ENCODE measurements around the gene IL4R. TPM values are rescaled to one million over a fixed set of nuclear protein-coding genes. Genes with fewer than 3 reads are reported as not detected.
"Not testable (repeated sequence)": the region's sequence is repeated elsewhere in the genome, so short reads cannot be mapped to it uniquely, and the experiment has no call there.

Gene IL4R
- total RNA-seq, 2 experiments from 2014 or later, result 155 to 190 TPM

DNA sequence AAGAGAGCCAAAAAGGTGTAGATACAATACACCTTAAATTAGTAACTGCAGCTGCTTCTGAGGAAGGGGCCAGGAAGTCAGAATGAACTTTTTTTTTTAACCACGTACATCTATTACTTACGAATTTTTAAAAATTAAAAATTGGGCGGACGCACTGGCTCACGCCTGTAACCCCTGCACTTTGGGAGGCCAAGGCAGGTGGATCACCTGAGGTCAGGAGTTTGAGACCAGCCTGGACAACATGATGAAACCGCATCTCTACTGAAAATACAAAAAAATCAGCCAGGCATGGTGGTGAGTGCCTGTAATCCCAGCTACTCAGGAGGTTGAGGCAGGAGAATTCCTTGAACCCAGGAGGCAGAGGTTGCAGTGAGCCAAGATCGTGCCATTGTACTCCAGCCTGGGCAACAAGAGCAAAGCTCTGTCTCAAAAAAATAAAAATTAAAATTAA, 39.3 kb upstream of the IL4R start:
- H3K36me3 Mint-ChIP-seq; H3K9me3 Mint-ChIP-seq (ENCODE audit: low read depth); H3K27me3 Mint-ChIP-seq; ATAC-seq: not testable (repeated sequence)
- peak overlapping the region; percentile 32 for H3K4me3 Mint-ChIP-seq
- DNase-seq, result peak; percentile 34
- H3K27ac Mint-ChIP-seq, result peak overlapping the region; percentile 90
- peaks cover 55% of the 10 kb centered on the region for H3K4me1 Mint-ChIP-seq
- CTCF ChIA-PET, result interaction anchor here (0.7 to 5.3 kb wide), 13 partner anchors 8 to 105 kb away, joined by 3 to 33 read pairs (median 4); no protein-coding TSS in a partner anchor

DNA sequence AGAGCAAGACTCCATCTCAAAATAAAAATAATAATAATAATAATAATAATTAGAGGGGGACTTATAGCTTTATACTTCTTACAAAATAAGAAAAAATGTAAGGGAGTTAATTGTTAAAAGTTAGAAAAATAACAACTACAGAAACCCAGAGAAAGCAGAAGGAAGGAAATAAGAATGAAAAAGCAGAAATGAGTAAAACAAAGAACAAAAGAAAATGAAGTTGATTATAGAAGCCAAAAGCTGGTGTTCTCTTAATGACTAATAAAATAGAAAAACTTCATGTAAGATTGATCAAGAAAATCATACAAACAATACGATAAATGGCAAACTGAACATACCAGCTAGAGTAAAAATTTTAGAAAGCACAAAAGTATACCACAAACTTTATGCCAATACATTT, 38.4 kb upstream of the IL4R start:
- H3K4me3 Mint-ChIP-seq, result no peak overlapping the region
- no peaks in the 10 kb centered on the region for H3K9me3 Mint-ChIP-seq (ENCODE audit: low read depth)
- peaks cover 46% of the 10 kb centered on the region for H3K4me1 Mint-ChIP-seq
- CTCF ChIA-PET, result interaction anchor here (1.7 to 5.3 kb wide), 3 partner anchors 41 to 92 kb away, joined by 8 to 33 read pairs (median 9); no protein-coding TSS in a partner anchor
- no peaks in the 10 kb centered on the region for H3K27me3 Mint-ChIP-seq
- H3K27ac Mint-ChIP-seq, result no peak overlapping the region
- DNase-seq, result no peak
- H3K36me3 Mint-ChIP-seq, result peaks cover 7% of the 10 kb centered on the region
- ATAC-seq, result no peak

DNA sequence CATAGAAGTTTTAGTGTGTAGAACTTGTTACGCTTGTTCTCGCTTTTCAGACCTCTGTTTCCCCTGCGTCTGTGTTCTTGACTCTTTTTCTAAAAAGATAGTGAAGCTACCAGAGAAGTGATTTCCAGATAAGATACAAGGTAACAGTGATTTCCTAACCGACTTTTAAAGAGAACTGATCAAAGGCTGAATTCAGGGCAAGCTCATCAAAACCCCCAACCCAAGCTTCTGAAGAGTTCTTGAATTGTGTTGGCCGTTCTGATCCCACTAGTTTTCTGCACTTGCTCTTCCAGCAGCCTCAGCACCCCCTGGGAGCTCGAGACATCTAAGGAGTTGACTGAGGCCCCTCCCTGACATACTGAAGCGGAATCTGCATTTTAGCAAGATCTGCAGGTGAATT, 32.5 kb upstream of the IL4R start:
- DNase-seq, result peak; percentile 21
- Mint-ChIP-seq H3K9me3 (ENCODE audit: low read depth) (no peaks in the 10 kb centered on the region), H3K4me3 (no peak overlapping the region), H3K36me3 (peaks cover 10% of the 10 kb centered on the region), H3K27me3 (no peaks in the 10 kb centered on the region), H3K4me1 (peaks cover 42% of the 10 kb centered on the region), H3K27ac (peak overlapping the region; percentile 45)
- no peak for ATAC-seq
- CTCF ChIA-PET, result interaction anchor here (1.0 to 1.5 kb wide), 3 partner anchors 17 to 126 kb away, joined by 3 to 4 read pairs (median 3); no protein-coding TSS in a partner anchor

DNA sequence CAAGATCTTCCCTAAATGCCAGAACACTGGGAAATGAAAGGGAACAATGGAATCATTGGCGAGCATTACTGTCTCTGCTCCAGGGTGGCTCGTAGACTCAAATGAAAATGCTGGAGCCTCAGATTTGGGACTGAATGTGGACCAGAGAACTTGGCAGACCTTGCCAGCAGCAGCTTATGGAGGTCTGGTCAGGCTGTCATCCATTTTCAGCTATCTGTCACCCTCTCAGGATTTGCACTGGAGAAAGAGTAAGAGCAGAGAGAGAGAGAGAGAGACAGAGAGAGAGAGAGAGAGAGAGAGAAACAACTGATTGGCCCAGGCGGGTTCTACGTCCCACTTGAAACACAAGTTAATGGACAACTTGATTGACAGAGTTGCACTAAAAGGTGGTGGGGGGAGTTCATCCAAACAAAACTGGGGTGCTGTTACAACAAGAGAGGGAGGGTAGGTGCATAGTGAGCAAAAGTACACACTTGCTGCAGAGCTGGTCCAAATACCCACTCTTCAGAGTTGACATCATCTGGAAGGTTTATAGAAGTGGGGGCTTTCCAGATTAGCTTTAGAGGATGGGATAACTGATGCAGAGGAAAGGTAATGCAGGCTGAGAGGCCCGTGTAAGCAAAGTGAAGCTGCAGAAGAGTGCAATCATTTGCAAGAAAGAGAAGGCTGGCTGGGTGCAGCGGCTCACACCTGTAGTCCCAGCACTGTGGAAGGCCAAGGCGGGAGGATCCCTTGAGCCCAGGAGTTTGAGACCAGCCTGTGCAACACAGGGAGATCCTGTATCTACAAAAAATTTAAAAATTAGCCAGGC, 28.7 kb upstream of the IL4R start:
- Mint-ChIP-seq H3K4me3 (no peak overlapping the region), H3K9me3 (ENCODE audit: low read depth) (no peaks in the 10 kb centered on the region), H3K27me3 (no peaks in the 10 kb centered on the region), H3K4me1 (peaks cover 55% of the 10 kb centered on the region), H3K27ac (peak overlapping the region; percentile 75), H3K36me3 (peaks cover 14% of the 10 kb centered on the region)
- DNase-seq, result peak; percentile 38
- ATAC-seq, result peak; percentile 50
- CTCF ChIA-PET, result interaction anchor here (1.1 to 1.8 kb wide), 5 partner anchors 9 to 106 kb away, joined by 3 to 4 read pairs (median 4); no protein-coding TSS in a partner anchor

DNA sequence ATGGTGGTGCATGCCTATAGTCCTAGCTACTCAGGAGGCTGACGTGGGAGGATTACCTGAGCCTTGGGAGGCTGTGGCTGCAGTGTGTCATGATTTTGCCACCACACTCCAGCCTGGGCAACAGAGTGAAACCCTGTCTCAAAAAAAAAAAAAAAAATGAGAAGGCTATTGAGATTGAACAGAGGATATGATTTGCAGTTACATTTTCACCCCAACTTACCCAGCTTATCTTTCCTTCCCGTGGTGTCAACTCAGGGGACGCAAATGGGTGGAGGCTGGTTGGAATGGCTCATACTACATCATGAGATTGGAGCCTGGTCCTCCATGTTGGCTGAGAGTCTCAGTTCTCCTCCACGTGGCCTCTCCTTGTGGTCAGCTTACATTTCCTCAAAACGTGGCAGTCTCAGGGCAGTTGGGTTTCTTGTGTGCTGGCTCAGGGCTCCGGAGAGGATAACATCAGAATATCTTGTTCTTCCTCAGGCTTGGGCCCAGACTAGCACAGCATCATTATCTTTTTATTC, 28.0 kb upstream of the IL4R start:
- DNase-seq (peak; percentile 38), ATAC-seq (peak; percentile 29)
- H3K36me3 Mint-ChIP-seq, result peaks cover 14% of the 10 kb centered on the region
- CTCF ChIA-PET, result interaction anchor here (1.1 to 1.7 kb wide), 4 partner anchors 8 to 107 kb away, joined by 3 to 4 read pairs (median 4); no protein-coding TSS in a partner anchor
- H3K4me1 Mint-ChIP-seq, result peaks cover 56% of the 10 kb centered on the region
- H3K9me3 Mint-ChIP-seq (ENCODE audit: low read depth), result no peaks in the 10 kb centered on the region
- H3K27ac Mint-ChIP-seq, result peak overlapping the region; percentile 75
- H3K4me3 Mint-ChIP-seq, result no peak overlapping the region
- no peaks in the 10 kb centered on the region for H3K27me3 Mint-ChIP-seq

DNA sequence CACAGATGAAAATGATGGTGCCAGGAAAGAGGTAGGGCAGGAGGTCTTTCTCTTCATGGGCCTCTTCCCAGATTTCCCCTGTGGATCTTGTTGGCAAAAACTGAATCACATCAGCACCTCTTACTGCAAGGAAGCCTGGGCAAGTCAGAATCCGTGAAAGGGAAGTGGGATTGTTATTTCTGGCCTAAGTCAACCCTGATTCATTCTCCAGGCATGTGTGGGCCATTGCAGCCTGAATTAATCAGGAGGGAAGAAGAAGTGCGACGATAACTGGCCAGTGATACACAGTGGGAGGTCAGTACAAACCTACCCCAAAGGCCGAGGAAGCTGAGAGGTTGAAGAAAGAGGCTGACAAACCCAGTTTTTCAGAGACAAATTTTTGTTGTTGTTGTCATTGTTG, 27.3 kb upstream of the IL4R start:
- Mint-ChIP-seq H3K27ac (no peak overlapping the region), H3K27me3 (no peaks in the 10 kb centered on the region), H3K4me1 (peaks cover 54% of the 10 kb centered on the region), H3K36me3 (peaks cover 14% of the 10 kb centered on the region), H3K9me3 (ENCODE audit: low read depth) (no peaks in the 10 kb centered on the region), H3K4me3 (no peak overlapping the region)
- ATAC-seq (no peak), DNase-seq (no peak)
- CTCF ChIA-PET, result interaction anchor here (1.3 to 1.7 kb wide), 3 partner anchors 17 to 32 kb away, joined by 4 read pairs; no protein-coding TSS in a partner anchor

DNA sequence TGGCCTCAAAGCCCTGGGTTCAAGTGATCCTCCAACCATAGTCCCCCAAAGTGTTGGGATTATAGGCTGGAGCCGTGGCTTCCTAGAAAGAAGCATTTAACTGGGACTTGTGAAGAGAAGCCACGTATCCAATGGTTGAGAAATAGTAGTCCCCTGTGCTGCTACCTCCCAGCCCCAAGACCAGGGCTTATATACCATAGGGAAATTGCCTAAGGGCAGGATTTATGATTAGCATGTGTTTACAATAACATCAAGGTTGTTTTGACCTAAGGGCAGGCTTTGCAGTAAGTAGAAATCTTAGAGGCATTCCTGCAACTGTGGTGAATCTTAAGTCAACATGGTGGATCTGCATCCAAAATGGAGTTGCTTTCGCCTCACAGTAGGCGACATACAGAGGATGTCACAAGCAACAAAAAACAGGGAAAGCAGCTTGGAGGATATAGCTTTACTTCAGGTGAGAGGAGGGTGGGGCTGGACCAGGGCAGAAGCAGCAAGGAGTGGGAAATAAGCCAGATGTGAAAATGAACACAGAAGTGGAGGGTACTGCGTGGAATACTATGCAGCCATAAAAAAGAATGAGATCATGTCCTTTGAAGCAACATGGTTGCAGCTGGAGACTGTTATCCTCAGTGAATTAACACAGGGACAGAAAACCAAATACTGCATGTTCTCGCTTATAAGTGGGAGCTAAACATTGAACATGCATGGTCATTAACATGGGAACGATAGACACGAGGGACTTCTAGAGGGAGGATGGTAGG, 26.5 kb upstream of the IL4R start:
- no peaks in the 10 kb centered on the region for H3K27me3 Mint-ChIP-seq
- peaks cover 52% of the 10 kb centered on the region for H3K4me1 Mint-ChIP-seq
- no peak for ATAC-seq
- no peaks in the 10 kb centered on the region for H3K9me3 Mint-ChIP-seq (ENCODE audit: low read depth)
- no peak overlapping the region for H3K27ac Mint-ChIP-seq
- H3K36me3 Mint-ChIP-seq, result peaks cover 14% of the 10 kb centered on the region
- CTCF ChIA-PET, result interaction anchor here (1.5 kb wide), 1 partner anchor 30 kb away, joined by 4 read pairs; no protein-coding TSS in a partner anchor
- H3K4me3 Mint-ChIP-seq, result no peak overlapping the region
- peak; percentile 21 for DNase-seq

DNA sequence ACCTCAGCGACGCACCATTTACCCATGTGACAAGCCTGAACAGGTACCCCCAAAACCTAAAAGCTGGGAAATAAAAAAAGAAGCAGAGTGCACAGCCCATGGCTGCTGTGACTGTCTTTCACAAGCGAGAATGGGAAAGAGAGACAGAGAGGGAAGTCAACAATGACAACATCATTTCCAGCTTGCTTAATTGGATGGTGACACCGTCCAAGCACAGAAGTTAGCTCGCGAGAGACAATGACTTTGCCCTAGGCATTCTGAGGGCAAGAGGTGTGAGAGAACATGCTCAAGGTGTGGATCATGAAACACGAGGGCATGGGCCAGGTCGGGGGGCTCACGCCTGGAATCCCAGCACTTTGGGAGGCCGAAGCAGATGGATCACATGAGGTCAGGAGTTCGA, 25.9 kb upstream of the IL4R start:
- CTCF ChIA-PET, result interaction anchor here (1.5 kb wide), 1 partner anchor 29 kb away, joined by 4 read pairs; no protein-coding TSS in a partner anchor
- peaks cover 47% of the 10 kb centered on the region for H3K4me1 Mint-ChIP-seq
- no peaks in the 10 kb centered on the region for H3K27me3 Mint-ChIP-seq
- H3K9me3 Mint-ChIP-seq (ENCODE audit: low read depth), result no peaks in the 10 kb centered on the region
- peaks cover 10% of the 10 kb centered on the region for H3K36me3 Mint-ChIP-seq
- H3K27ac Mint-ChIP-seq, result no peak overlapping the region
- H3K4me3 Mint-ChIP-seq, result no peak overlapping the region
- ATAC-seq, result no peak
- DNase-seq, result peak; percentile 11

DNA sequence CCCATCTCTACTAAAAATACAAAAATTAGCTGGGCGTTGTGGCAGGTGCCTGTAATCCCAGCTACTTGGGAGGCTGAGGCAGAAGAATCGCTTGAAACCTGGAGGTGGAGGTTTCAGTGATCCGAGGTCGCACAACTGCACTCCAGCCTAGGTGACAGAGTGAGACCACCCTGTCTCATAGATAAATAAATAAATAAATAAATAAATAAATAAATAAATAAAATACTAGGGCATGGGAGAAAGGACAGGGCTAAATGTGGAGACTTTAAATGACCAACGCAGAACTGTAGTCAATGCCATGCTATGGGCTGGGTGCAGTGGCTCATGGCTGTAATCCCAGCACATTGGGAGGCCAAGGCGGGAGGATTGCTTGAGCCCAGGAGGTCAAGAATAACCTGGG, 25.5 kb upstream of the IL4R start:
- H3K4me3 Mint-ChIP-seq; DNase-seq; CTCF ChIA-PET; ATAC-seq; H3K9me3 Mint-ChIP-seq (ENCODE audit: low read depth); H3K36me3 Mint-ChIP-seq; H3K27me3 Mint-ChIP-seq; H3K27ac Mint-ChIP-seq: not testable (repeated sequence)
- peaks cover 43% of the 10 kb centered on the region for H3K4me1 Mint-ChIP-seq

DNA sequence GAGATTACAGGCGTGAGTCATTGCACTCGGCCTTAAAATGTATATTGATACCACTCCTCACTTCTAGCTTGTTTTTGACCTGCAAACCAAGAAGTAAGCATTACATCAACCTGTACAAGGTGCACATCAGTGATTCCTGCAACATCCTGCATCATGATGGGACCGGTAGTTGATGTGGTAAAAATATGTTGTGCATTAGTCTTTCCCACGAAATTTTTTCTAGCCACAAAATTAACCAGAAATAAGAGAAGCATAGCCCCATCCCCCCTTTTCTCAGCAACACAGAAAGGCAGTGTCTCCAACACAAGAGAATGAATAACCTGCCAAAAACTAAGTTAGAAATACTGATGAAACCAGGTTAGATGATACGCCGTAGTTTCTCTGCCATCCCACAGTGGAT, 24.1 kb upstream of the IL4R start:
- H3K36me3 Mint-ChIP-seq, result peaks cover 7% of the 10 kb centered on the region

DNA sequence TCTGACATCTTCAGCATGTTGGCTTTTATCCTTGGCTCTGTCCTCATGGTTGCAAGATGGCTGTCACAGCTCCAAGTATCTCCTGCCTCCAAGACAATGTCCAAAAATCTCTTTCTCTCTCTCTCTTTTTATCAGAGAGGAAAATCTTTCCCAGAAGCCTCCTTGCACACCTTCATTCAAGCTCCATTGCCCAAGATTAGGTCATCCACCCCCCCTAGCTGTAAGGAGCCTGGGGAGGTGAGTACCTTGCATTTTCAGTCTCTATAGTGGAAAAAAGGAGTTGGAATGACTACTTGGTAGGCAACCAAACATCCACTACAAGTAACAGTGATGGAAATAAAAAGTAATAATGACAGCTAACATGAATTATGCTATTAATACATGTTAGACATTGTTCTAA, 23.2 kb upstream of the IL4R start:
- Mint-ChIP-seq H3K4me1 (peaks cover 26% of the 10 kb centered on the region), H3K36me3 (peaks cover 7% of the 10 kb centered on the region), H3K9me3 (ENCODE audit: low read depth) (no peaks in the 10 kb centered on the region)

More for the DNA sequence above, 24.1 kb upstream of the IL4R start:
- Mint-ChIP-seq H3K4me3 (no peak overlapping the region), H3K9me3 (ENCODE audit: low read depth) (no peaks in the 10 kb centered on the region), H3K27ac (no peak overlapping the region), H3K27me3 (no peaks in the 10 kb centered on the region), H3K4me1 (peaks cover 31% of the 10 kb centered on the region)
- DNase-seq, result peak; percentile 19
- no peak for ATAC-seq
- CTCF ChIA-PET, result interaction anchor here (1.0 to 1.2 kb wide), 2 partner anchors 15 to 55 kb away, joined by 3 to 4 read pairs; no protein-coding TSS in a partner anchor

DNA sequence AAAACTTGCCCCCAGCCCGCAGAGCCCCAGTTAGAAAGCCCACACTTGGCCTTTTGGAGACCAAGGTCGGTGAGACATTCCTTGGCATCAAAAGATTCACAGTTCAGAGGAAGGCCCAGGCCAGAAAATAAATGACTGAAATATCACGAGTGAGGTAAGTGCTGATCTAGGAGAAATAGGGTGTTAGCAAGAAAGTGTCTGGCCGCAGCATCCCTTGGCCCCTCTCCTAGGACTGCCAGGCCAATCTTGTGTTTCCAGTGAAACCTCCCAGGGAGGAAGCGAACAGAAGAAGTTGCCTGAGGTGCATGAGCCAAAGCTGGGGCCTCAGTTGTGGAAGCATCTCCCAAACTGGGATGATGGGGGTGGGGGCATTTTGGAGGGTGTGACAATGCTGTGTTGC, 22.7 kb upstream of the IL4R start:
- no peak overlapping the region for H3K4me3 Mint-ChIP-seq
- DNase-seq, result peak; percentile 33
- H3K9me3 Mint-ChIP-seq (ENCODE audit: low read depth), result no peaks in the 10 kb centered on the region
- no peak overlapping the region for H3K27ac Mint-ChIP-seq
- H3K27me3 Mint-ChIP-seq, result no peaks in the 10 kb centered on the region
- CTCF ChIA-PET, result no interaction called here
- peaks cover 4% of the 10 kb centered on the region for H3K36me3 Mint-ChIP-seq
- peaks cover 26% of the 10 kb centered on the region for H3K4me1 Mint-ChIP-seq
- ATAC-seq, result no peak

More for the DNA sequence above, 23.2 kb upstream of the IL4R start:
- ATAC-seq, result no peak
- CTCF ChIA-PET, result interaction anchor here (1.0 kb wide), 1 partner anchor 16 kb away, joined by 4 read pairs; no protein-coding TSS in a partner anchor
- Mint-ChIP-seq H3K4me3 (no peak overlapping the region), H3K27me3 (no peaks in the 10 kb centered on the region), H3K27ac (no peak overlapping the region)
- DNase-seq, result no peak

DNA sequence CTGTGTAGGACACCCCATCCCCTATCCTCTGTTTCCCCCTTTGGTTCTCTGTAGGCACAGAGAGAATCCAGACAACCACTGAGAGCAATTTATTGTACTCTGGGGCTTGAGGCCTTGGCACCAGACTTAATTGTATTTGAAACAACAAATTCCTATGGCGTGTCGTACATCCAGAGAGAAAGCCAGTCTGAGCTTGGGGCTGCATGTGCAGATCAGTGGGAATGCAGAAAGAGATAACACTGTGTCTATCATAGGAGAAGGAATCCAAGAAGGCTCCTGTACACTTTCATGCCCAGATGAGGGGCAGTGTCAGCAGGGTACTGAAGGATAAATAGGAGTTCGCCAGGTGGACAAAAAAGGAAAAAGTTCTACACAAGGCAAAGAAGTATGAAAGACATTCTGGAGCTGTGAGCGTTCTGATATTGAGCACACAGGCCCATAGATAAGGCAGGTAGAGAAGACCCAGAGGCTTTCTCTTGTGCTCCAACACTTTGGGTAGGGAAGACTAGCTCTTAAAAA, 22.0 kb upstream of the IL4R start:
- ATAC-seq, result no peak
- no peaks in the 10 kb centered on the region for H3K9me3 Mint-ChIP-seq (ENCODE audit: low read depth)
- peaks cover 23% of the 10 kb centered on the region for H3K4me1 Mint-ChIP-seq
- CTCF ChIA-PET, result no interaction called here
- H3K27ac Mint-ChIP-seq, result no peak overlapping the region
- peaks cover 4% of the 10 kb centered on the region for H3K36me3 Mint-ChIP-seq
- DNase-seq, result no peak
- H3K27me3 Mint-ChIP-seq, result no peaks in the 10 kb centered on the region
- H3K4me3 Mint-ChIP-seq, result no peak overlapping the region
